Astrocyte (in vitro differentiated cells and primary cell): Measurements from ENCODE around the gene FCRL1. TPM values are rescaled to one million over a fixed set of nuclear protein-coding genes. Genes with fewer than 3 reads are reported as not detected.

Source experiments
- DNase-seq: peaks from one replicate; pipeline ENCODE4 v3.0.0-alpha.2; 2010; ENCODE audit warnings: low read depth
- FAIRE-seq: peaks from 2 replicates; lab custom pipeline; 2011; peaks lifted over from hg19 to GRCh38; lab: Jason Lieb, UNC
- H2AFZ ChIP-seq: 2 replicates; pipeline ENCODE4 v1.6.0; 2012; ENCODE audit warnings: low read depth, low read length, inconsistent platforms
- H3K27ac ChIP-seq: 2 replicates; pipeline ENCODE4 v1.5.1; 2011; ENCODE audit warnings: low read depth, low read length, inconsistent platforms
- H3K27me3 ChIP-seq: 2 replicates; pipeline ENCODE4 v1.6.0; 2011; ENCODE audit warnings: low read length, inconsistent platforms; ENCODE audit not compliant: insufficient read depth
- H3K36me3 ChIP-seq: 2 replicates; pipeline ENCODE4 v1.5.1; 2011; ENCODE audit warnings: low read length, inconsistent platforms; ENCODE audit not compliant: insufficient read depth
- H3K4me1 ChIP-seq: 2 replicates; pipeline ENCODE4 v1.5.1; 2011; ENCODE audit warnings: low read length, inconsistent platforms; ENCODE audit not compliant: insufficient read depth
- H3K4me2 ChIP-seq: 2 replicates; pipeline ENCODE4 v1.6.0; 2012; ENCODE audit warnings: low read length, inconsistent platforms
- H3K4me3 ChIP-seq: 2 replicates; pipeline ENCODE4 v1.5.1; 2011; ENCODE audit warnings: low read depth, mild to moderate bottlenecking, low read length, inconsistent platforms; ENCODE audit not compliant: insufficient read depth
- H3K79me2 ChIP-seq: 2 replicates; pipeline ENCODE4 v1.6.0; 2012; ENCODE audit warnings: mild to moderate bottlenecking, low read length, inconsistent platforms; ENCODE audit not compliant: insufficient read depth
- H3K9ac ChIP-seq: 2 replicates; pipeline ENCODE4 v1.6.0; 2012; ENCODE audit warnings: mild to moderate bottlenecking, low read length, inconsistent platforms
- H3K9me3 ChIP-seq: 2 replicates; pipeline ENCODE4 v1.5.1; 2012; ENCODE audit warnings: low read depth, mild to moderate bottlenecking, low read length, inconsistent platforms; ENCODE audit not compliant: insufficient read depth
- H4K20me1 ChIP-seq: 2 replicates; pipeline ENCODE4 v1.6.0; 2012; ENCODE audit warnings: low read length, inconsistent platforms; ENCODE audit not compliant: insufficient read depth
- H3K27ac Mint-ChIP-seq: one replicate; pipeline ENCODE4 v1.8.0; 2021; ENCODE audit warnings: mild to moderate bottlenecking, mixed read lengths; ENCODE audit not compliant: unreplicated experiment
- H3K27me3 Mint-ChIP-seq: one replicate; pipeline ENCODE4 v1.8.0; 2021; ENCODE audit warnings: low read depth, mixed read lengths; ENCODE audit not compliant: unreplicated experiment
- H3K36me3 Mint-ChIP-seq: one replicate; pipeline ENCODE4 v1.8.0; 2021; ENCODE audit warnings: low read depth, mixed read lengths; ENCODE audit not compliant: unreplicated experiment
- H3K4me1 Mint-ChIP-seq: one replicate; pipeline ENCODE4 v1.8.0; 2021; ENCODE audit warnings: low read depth, mixed read lengths; ENCODE audit not compliant: unreplicated experiment
- H3K4me3 Mint-ChIP-seq: one replicate; pipeline ENCODE4 v1.8.0; 2021; ENCODE audit warnings: mild to moderate bottlenecking, moderate library complexity, mixed read lengths; ENCODE audit not compliant: unreplicated experiment
- H3K9me3 Mint-ChIP-seq: one replicate; pipeline ENCODE4 v1.8.0; 2021; ENCODE audit warnings: mild to moderate bottlenecking, mixed read lengths; ENCODE audit not compliant: unreplicated experiment
- CTCF ChIP-seq: IDR thresholded peaks from 2 replicates; pipeline ENCODE4 v1.5.1; 2011; ENCODE audit warnings: low read depth, mild to moderate bottlenecking, inconsistent platforms, low read length, moderate library complexity; ENCODE audit not compliant: insufficient read depth
- EZH2 ChIP-seq: IDR thresholded peaks from 2 replicates; pipeline ENCODE4 v1.6.1; 2012; ENCODE audit warnings: mild to moderate bottlenecking, low read length, inconsistent platforms; ENCODE audit not compliant: insufficient read depth
- total RNA-seq: library from RNA; stranded (reverse); gene quantifications from 2 replicates; pipeline ENCODE4 v1.2.1, GENCODE V29; 2021

FCRL1 gene
- total RNA-seq, 1 donor from 2014 or later = not detected

GRCh38 chr1:157776971-157777391 lies 42.9 kb downstream of the FCRL1 start, which contains the start of gene FCRL2:
FCRL2 (minus strand) TSS chr1:157777132; CDS start chr1:157777073, 59 bp downstream.
- no peaks in the 10 kb centered on the region for H3K79me2 ChIP-seq
- no peaks in the 10 kb centered on the region for H3K9me3 ChIP-seq
- H3K4me3 Mint-ChIP-seq = no peak within 1 kb of the TSS
- no peak within 1 kb of the TSS for H3K27ac Mint-ChIP-seq
- FAIRE-seq = no peak
- H4K20me1 ChIP-seq = no peaks in the 10 kb centered on the region
- H3K4me1 Mint-ChIP-seq = peaks cover 2% of the 10 kb centered on the region
- H3K36me3 Mint-ChIP-seq = no peaks in the 10 kb centered on the region
- H3K27ac ChIP-seq = no peak within 1 kb of the TSS
- no peak for TF ChIP-seq CTCF
- no peak for TF ChIP-seq EZH2
- H3K9me3 Mint-ChIP-seq = no peaks in the 10 kb centered on the region
- no peak within 1 kb of the TSS for H3K4me3 ChIP-seq
- H3K4me2 ChIP-seq = no peak within 1 kb of the TSS
- no peak for DNase-seq
- no peak within 1 kb of the TSS for H3K9ac ChIP-seq
- no peaks in the 10 kb centered on the region for H3K4me1 ChIP-seq
- H3K27me3 Mint-ChIP-seq = peaks cover 9% of the 10 kb centered on the region
- no peaks in the 10 kb centered on the region for H3K27me3 ChIP-seq
- no peak within 1 kb of the TSS for H2AFZ ChIP-seq
- no peaks in the 10 kb centered on the region for H3K36me3 ChIP-seq

- Histone ChIP-seq H4K20me1 (no peaks in the 10 kb centered on the region), H3K4me1 (no peaks in the 10 kb centered on the region), H3K9me3 (no peaks in the 10 kb centered on the region), H3K4me2 (no peak overlapping the region), H3K9ac (no peak overlapping the region), H3K79me2 (no peaks in the 10 kb centered on the region), H3K27ac (no peak overlapping the region), H3K27me3 (no peaks in the 10 kb centered on the region), H3K4me3 (no peak overlapping the region), H2AFZ (no peak overlapping the region), H3K36me3 (no peaks in the 10 kb centered on the region)
- Mint-ChIP-seq H3K9me3 (no peaks in the 10 kb centered on the region), H3K27ac (no peak overlapping the region), H3K4me1 (peaks cover 6% of the 10 kb centered on the region), H3K27me3 (peaks cover 9% of the 10 kb centered on the region), H3K36me3 (no peaks in the 10 kb centered on the region), H3K4me3 (no peak overlapping the region)
- FAIRE-seq = no peak
- TF ChIP-seq CTCF (no peak), EZH2 (no peak)
- no peak for DNase-seq
Observed at GRCh38 chr1:157775101-157775870, 44.6 kb downstream of the FCRL1 start.

- H3K9me3 Mint-ChIP-seq = no peaks in the 10 kb centered on the region
- H3K27ac Mint-ChIP-seq = no peak overlapping the region
- Histone ChIP-seq H3K36me3 (no peaks in the 10 kb centered on the region), H3K4me1 (no peaks in the 10 kb centered on the region), H4K20me1 (no peaks in the 10 kb centered on the region), H3K79me2 (no peaks in the 10 kb centered on the region), H3K27me3 (no peaks in the 10 kb centered on the region), H3K27ac (no peak overlapping the region), H3K4me2 (no peak overlapping the region), H3K9ac (no peak overlapping the region), H3K9me3 (no peaks in the 10 kb centered on the region), H3K4me3 (no peak overlapping the region), H2AFZ (no peak overlapping the region)
- no peaks in the 10 kb centered on the region for H3K36me3 Mint-ChIP-seq
- H3K4me3 Mint-ChIP-seq = no peak overlapping the region
- DNase-seq (no peak), FAIRE-seq (no peak)
- H3K27me3 Mint-ChIP-seq = peaks cover 9% of the 10 kb centered on the region
- TF ChIP-seq CTCF = no peak
- TF ChIP-seq EZH2 = no peak
- peaks cover 6% of the 10 kb centered on the region for H3K4me1 Mint-ChIP-seq
Observed at GRCh38 chr1:157774412-157774811, 45.5 kb downstream of the FCRL1 start.
